ENCODE data around the gene OBP2B.

Gene OBP2B

DNA sequence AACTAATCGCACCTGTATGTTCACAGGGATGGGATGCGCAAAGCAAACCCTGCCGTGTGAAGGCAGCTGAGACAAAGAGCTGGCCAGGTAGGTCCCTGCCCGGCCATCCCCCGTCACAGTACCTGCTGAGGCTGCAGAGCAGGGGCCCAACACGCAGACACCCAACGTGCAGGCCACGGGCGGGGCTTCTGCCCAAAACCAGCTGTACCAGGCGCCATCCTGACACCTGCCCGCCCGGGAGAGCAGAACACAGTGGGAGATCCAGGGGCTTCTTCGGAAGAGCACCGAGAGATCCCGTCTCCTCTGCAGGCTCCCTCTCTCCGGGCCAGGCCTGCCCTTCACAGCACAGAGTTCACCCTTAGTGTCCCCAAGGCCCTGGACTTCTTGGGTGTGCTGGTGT, 37.5 kb upstream of the OBP2B start:
- H3K27ac ChIP-seq (ENCODE audit: low read depth, low read length), result no peak overlapping the region
- H3K4ac ChIP-seq (ENCODE audit: low read depth, low read length), result no peak overlapping the region
- no CpG with 5 or more reads among the region's 16 CpGs for WGBS (ENCODE audit: extremely low coverage, insufficient coverage, insufficient read length)

DNA sequence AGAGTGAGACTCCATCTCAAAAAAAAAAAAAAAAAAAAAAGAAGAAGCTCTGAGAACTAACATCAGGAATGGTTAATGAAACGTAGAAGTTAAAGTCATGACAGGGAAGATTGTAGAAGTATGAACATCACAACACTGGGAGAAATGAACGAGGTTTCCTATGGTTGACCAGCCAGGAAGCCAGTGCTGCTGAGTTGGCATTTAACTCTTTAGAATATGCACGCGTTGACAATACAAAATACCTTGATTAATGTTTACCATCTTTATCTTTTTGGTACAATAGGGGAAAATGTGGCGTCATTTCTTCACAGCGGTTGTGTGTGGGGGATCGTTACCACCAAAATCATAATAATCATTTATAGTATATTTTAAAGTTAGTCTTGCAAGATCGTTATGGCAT, 33.9 kb upstream of the OBP2B start:
- no CpG with 5 or more reads among the region's 8 CpGs for WGBS (ENCODE audit: extremely low coverage, insufficient coverage, insufficient read length)
- H2AFZ ChIP-seq (ENCODE audit: insufficient read depth, low read length, poor library complexity), result no peak overlapping the region

More for the DNA sequence above, 37.5 kb upstream of the OBP2B start:
- H3K79me2 ChIP-seq (ENCODE audit: control insufficient read depth, insufficient read depth, low read length, poor library complexity), result no peaks in the 10 kb centered on the region
- H2BK5ac ChIP-seq (ENCODE audit: low read depth, low read length, poor library complexity), result no peak overlapping the region
- no peak overlapping the region for H2AK5ac ChIP-seq (ENCODE audit: low read length)
- H3K4me3 ChIP-seq (ENCODE audit: low read depth, low read length), result no peak overlapping the region
- no peaks in the 10 kb centered on the region for H3K9me3 ChIP-seq (ENCODE audit: insufficient read depth, low read depth, low read length)
- no peak for DNase-seq
- H3K4me2 ChIP-seq (ENCODE audit: low read length), result no peak overlapping the region
- H4K12ac ChIP-seq (ENCODE audit: low read depth, low read length), result no peak overlapping the region
- H3K27me3 ChIP-seq (ENCODE audit: insufficient read depth, low read length), result no peaks in the 10 kb centered on the region
- no peak overlapping the region for H4K8ac ChIP-seq (ENCODE audit: low read depth, low read length)
- H3K18ac ChIP-seq (ENCODE audit: low read length), result no peak overlapping the region
- H2BK12ac ChIP-seq (ENCODE audit: low read length), result no peak overlapping the region
- H3K9ac ChIP-seq (ENCODE audit: low read length), result no peak overlapping the region
- no peak overlapping the region for H3K23ac ChIP-seq (ENCODE audit: low read length)
- H3K36me3 ChIP-seq (ENCODE audit: control insufficient read depth in 1 of 2, insufficient read depth in 2 of 2, low read length in 2 of 2), result no peaks in the 10 kb centered on the region
- peaks cover 5 to 6% of the 10 kb centered on the region in 2 experiments for H3K4me1 ChIP-seq (ENCODE audit: control insufficient read depth in 1 of 2, insufficient read depth in 2 of 2, low read length in 2 of 2)
- H3K79me1 ChIP-seq (ENCODE audit: low read length), result no peaks in the 10 kb centered on the region
- H4K91ac ChIP-seq (ENCODE audit: low read depth, low read length), result no peak overlapping the region
- no peak overlapping the region for H3K14ac ChIP-seq (ENCODE audit: low read length)
- no peak overlapping the region for H2BK120ac ChIP-seq (ENCODE audit: insufficient read depth, low read length, poor library complexity)
- no peak overlapping the region for H2AFZ ChIP-seq (ENCODE audit: insufficient read depth, low read length, poor library complexity)

DNA sequence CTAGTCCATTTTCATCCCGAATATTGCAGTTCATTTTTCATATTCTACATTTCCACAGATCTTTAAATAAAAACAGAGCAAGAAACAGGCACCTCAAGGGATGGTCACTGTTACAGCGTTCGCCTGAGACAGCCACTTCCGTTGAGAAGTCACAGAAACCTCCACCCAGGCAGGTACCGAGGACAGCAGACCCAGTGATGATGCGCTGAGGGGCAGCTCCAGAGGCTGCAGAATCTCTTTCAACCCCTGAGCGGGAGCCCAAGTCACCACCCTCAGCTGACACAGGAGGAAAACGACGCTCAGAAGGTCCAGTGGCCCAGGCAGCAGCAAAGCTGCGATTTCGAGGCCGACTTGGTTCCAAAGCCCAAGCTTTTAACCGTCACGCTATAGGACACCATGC, 33.2 kb upstream of the OBP2B start:
- no peaks in the 10 kb centered on the region for H3K36me3 ChIP-seq (ENCODE audit: control insufficient read depth in 1 of 2, insufficient read depth in 2 of 2, low read length in 2 of 2)
- H4K12ac ChIP-seq (ENCODE audit: low read depth, low read length), result no peak overlapping the region
- H2BK5ac ChIP-seq (ENCODE audit: low read depth, low read length, poor library complexity), result no peak overlapping the region
- no peak overlapping the region for H2BK12ac ChIP-seq (ENCODE audit: low read length)
- no CpG with 5 or more reads among the region's 14 CpGs for WGBS (ENCODE audit: extremely low coverage, insufficient coverage, insufficient read length)
- DNase-seq, result no peak
- H3K9me3 ChIP-seq (ENCODE audit: insufficient read depth, low read depth, low read length), result no peaks in the 10 kb centered on the region
- H3K14ac ChIP-seq (ENCODE audit: low read length), result no peak overlapping the region
- H3K4me3 ChIP-seq (ENCODE audit: low read depth, low read length), result no peak overlapping the region
- H3K4ac ChIP-seq (ENCODE audit: low read depth, low read length), result no peak overlapping the region
- no peak overlapping the region for H2AFZ ChIP-seq (ENCODE audit: insufficient read depth, low read length, poor library complexity)
- H3K27me3 ChIP-seq (ENCODE audit: insufficient read depth, low read length), result no peaks in the 10 kb centered on the region
- H2BK120ac ChIP-seq (ENCODE audit: insufficient read depth, low read length, poor library complexity), result no peak overlapping the region
- H3K4me1 ChIP-seq (ENCODE audit: control insufficient read depth in 1 of 2, insufficient read depth in 2 of 2, low read length in 2 of 2), result peaks cover 10 to 14% of the 10 kb centered on the region in 2 experiments
- H3K18ac ChIP-seq (ENCODE audit: low read length), result no peak overlapping the region
- H3K23ac ChIP-seq (ENCODE audit: low read length), result no peak overlapping the region
- no peak overlapping the region for H3K27ac ChIP-seq (ENCODE audit: low read depth, low read length)
- no peaks in the 10 kb centered on the region for H3K79me2 ChIP-seq (ENCODE audit: control insufficient read depth, insufficient read depth, low read length, poor library complexity)
- H2AK5ac ChIP-seq (ENCODE audit: low read length), result no peak overlapping the region
- H4K8ac ChIP-seq (ENCODE audit: low read depth, low read length), result no peak overlapping the region
- H3K4me2 ChIP-seq (ENCODE audit: low read length), result no peak overlapping the region
- no peak overlapping the region for H3K9ac ChIP-seq (ENCODE audit: low read length)
- peaks cover 9% of the 10 kb centered on the region for H3K79me1 ChIP-seq (ENCODE audit: low read length)
- H4K91ac ChIP-seq (ENCODE audit: low read depth, low read length), result no peak overlapping the region

More for the DNA sequence above, 33.9 kb upstream of the OBP2B start:
- Histone ChIP-seq H2BK120ac (ENCODE audit: insufficient read depth, low read length, poor library complexity) (no peak overlapping the region), H3K79me1 (ENCODE audit: low read length) (peaks cover 9% of the 10 kb centered on the region), H3K9me3 (ENCODE audit: insufficient read depth, low read depth, low read length) (no peaks in the 10 kb centered on the region), H3K23ac (ENCODE audit: low read length) (no peak overlapping the region), H3K27me3 (ENCODE audit: insufficient read depth, low read length) (no peaks in the 10 kb centered on the region), H2BK5ac (ENCODE audit: low read depth, low read length, poor library complexity) (no peak overlapping the region), H2BK12ac (ENCODE audit: low read length) (no peak overlapping the region), H3K4me1 (ENCODE audit: control insufficient read depth in 1 of 2, insufficient read depth in 2 of 2, low read length in 2 of 2) (peaks cover 10 to 14% of the 10 kb centered on the region in 2 experiments), H3K4me2 (ENCODE audit: low read length) (no peak overlapping the region), H3K9ac (ENCODE audit: low read length) (no peak overlapping the region), H3K36me3 (ENCODE audit: control insufficient read depth in 1 of 2, insufficient read depth in 2 of 2, low read length in 2 of 2) (no peaks in the 10 kb centered on the region), H2AK5ac (ENCODE audit: low read length) (no peak overlapping the region), H3K4me3 (ENCODE audit: low read depth, low read length) (no peak overlapping the region), H4K8ac (ENCODE audit: low read depth, low read length) (no peak overlapping the region), H4K12ac (ENCODE audit: low read depth, low read length) (no peak overlapping the region), H3K79me2 (ENCODE audit: control insufficient read depth, insufficient read depth, low read length, poor library complexity) (no peaks in the 10 kb centered on the region), H3K18ac (ENCODE audit: low read length) (no peak overlapping the region), H3K27ac (ENCODE audit: low read depth, low read length) (no peak overlapping the region), H3K4ac (ENCODE audit: low read depth, low read length) (no peak overlapping the region), H3K14ac (ENCODE audit: low read length) (no peak overlapping the region), H4K91ac (ENCODE audit: low read depth, low read length) (no peak overlapping the region)
- DNase-seq, result no peak

DNA sequence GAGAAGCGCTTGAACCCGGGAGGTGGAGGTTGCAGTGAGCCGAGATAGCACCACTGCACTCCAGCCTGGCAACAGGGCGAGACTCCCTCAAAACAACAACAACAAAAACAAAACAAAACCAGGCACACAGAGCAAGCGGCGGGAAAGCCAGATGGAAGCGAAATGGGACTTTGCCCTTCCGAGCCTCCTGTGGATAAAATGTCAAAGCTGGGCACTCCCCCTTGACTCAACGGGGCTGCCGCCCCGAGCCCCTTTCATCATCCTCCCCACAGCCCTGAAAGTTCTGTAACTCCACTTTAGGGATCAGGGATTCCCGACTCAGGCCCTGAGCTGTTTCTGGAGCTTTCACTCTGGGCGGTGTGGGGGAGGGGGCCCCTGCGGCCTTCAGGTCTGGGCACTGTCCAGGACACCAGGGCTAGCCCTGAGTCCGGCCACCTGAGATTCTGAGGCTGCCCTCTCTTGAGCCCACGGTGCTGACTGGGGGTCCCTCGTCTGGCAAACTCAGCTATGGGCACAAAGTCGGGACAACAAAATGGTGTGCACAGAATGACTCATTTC, 30.6 kb upstream of the OBP2B start:
- DNase-seq, result no peak
- Histone ChIP-seq H3K36me3 (ENCODE audit: control insufficient read depth in 1 of 2, insufficient read depth in 2 of 2, low read length in 2 of 2) (no peaks in the 10 kb centered on the region), H2AK5ac (ENCODE audit: low read length) (no peak overlapping the region), H2BK120ac (ENCODE audit: insufficient read depth, low read length, poor library complexity) (no peak overlapping the region), H3K79me1 (ENCODE audit: low read length) (peaks cover 9% of the 10 kb centered on the region), H4K91ac (ENCODE audit: low read depth, low read length) (no peak overlapping the region), H4K8ac (ENCODE audit: low read depth, low read length) (no peak overlapping the region), H3K9me3 (ENCODE audit: insufficient read depth, low read depth, low read length) (peaks cover 2% of the 10 kb centered on the region), H3K27me3 (ENCODE audit: insufficient read depth, low read length) (no peaks in the 10 kb centered on the region), H3K23ac (ENCODE audit: low read length) (no peak overlapping the region), H3K18ac (ENCODE audit: low read length) (no peak overlapping the region), H2AFZ (ENCODE audit: insufficient read depth, low read length, poor library complexity) (no peak overlapping the region), H2BK12ac (ENCODE audit: low read length) (peak overlapping the region; percentile 16), H4K12ac (ENCODE audit: low read depth, low read length) (no peak overlapping the region), H3K79me2 (ENCODE audit: control insufficient read depth, insufficient read depth, low read length, poor library complexity) (no peaks in the 10 kb centered on the region), H2BK5ac (ENCODE audit: low read depth, low read length, poor library complexity) (no peak overlapping the region), H3K27ac (ENCODE audit: low read depth, low read length) (no peak overlapping the region), H3K14ac (ENCODE audit: low read length) (no peak overlapping the region), H3K9ac (ENCODE audit: low read length) (no peak overlapping the region), H3K4me2 (ENCODE audit: low read length) (no peak overlapping the region), H3K4ac (ENCODE audit: low read depth, low read length) (no peak overlapping the region), H3K4me1 (ENCODE audit: control insufficient read depth in 1 of 2, insufficient read depth in 2 of 2, low read length in 2 of 2) (peaks cover 10 to 14% of the 10 kb centered on the region in 2 experiments), H3K4me3 (ENCODE audit: low read depth, low read length) (no peak overlapping the region)
- no CpG with 5 or more reads among the region's 18 CpGs for WGBS (ENCODE audit: extremely low coverage, insufficient coverage, insufficient read length)

Data from trophoblast cell (in vitro differentiated cells and primary cell).